Right cardiac atrium (tissue), 5 donors: ENCODE data around the gene SPSB1. TPM values are rescaled to one million over a fixed set of nuclear protein-coding genes. Genes with fewer than 3 reads are reported as not detected.

Experiments
- ATAC-seq, 2 donors: fragments of 200-7000 bp; cut with Tn5 transposase; one replicate each; pipeline versions ENCODE4 v1.8.0 to v1.9.1; 2020; ENCODE audit warnings: moderate library complexity in 2 of 2, mild to moderate bottlenecking in 1 of 2
- DNase-seq, 3 donors: peaks; one replicate each; pipeline ENCODE4 v3.0.0-alpha.2; 2020
- H3K27ac ChIP-seq: one replicate; pipeline ENCODE4 v1.5.1; 2013; ENCODE audit warnings: mild to moderate bottlenecking, low read length, control low read depth, moderate library complexity
- H3K27me3 ChIP-seq: one replicate; pipeline ENCODE4 v1.6.1; 2013; ENCODE audit not compliant: control insufficient read depth, insufficient read depth
- H3K4me1 ChIP-seq: one replicate; pipeline ENCODE4 v1.6.1; 2013; ENCODE audit warnings: low read length; ENCODE audit not compliant: control insufficient read depth, insufficient read depth
- H3K4me3 ChIP-seq: one replicate; pipeline ENCODE4 v1.5.1; 2013; ENCODE audit warnings: low read length, control low read depth
- H3K9me3 ChIP-seq: one replicate; pipeline ENCODE4 v1.6.1; 2013; ENCODE audit warnings: low read length; ENCODE audit not compliant: control insufficient read depth
- WGBS: extraction: QIAGEN DNeasy Blood & Tissue Kit; methylation state at CpG from one replicate; pipeline ENCODE4 v1.1.7; 2013; 5-methylcytosine and 5-hydroxymethylcytosine counted together
- intact Hi-C, 4 donors: fragments of 100-400 bp; cut with DNase I; formaldehyde crosslinking; loops; one replicate each; pipeline versions ENCODE4 v1.11.0 to v1.14.0; 2022 to 2023
- polyA plus RNA-seq: library from polyadenylated mRNA; stranded (reverse); fragments of 200-250 nt; gene quantifications from one replicate; pipeline ENCODE4 v1.2.3, GENCODE V29; 2013
- total RNA-seq, 4 donors: library from RNA; stranded (reverse); fragmentation: NEBNext Ultra II Directional; extraction: Animal tissue kit (Norgen Biotek cat#: 25700); gene quantifications; one replicate each; pipeline ENCODE4 v1.2.1, GENCODE V29; 2021
- donor health status: healthy with polysubstance abuse.
- donor health status: DM: no; HTN: yes; CAD: no.
- donor health status: DM: no; HTN: no; CAD: no.
- donor health status: DM: no; HTN: yes; CAD: no; lungs with severe emphysema.
- donor health status: DM: yes; HTN: yes; CAD: no.

The SPSB1 gene
- total and polyA plus RNA-seq, 5 donors: 15.5 to 24.0 (median 16.5) TPM

DNA sequence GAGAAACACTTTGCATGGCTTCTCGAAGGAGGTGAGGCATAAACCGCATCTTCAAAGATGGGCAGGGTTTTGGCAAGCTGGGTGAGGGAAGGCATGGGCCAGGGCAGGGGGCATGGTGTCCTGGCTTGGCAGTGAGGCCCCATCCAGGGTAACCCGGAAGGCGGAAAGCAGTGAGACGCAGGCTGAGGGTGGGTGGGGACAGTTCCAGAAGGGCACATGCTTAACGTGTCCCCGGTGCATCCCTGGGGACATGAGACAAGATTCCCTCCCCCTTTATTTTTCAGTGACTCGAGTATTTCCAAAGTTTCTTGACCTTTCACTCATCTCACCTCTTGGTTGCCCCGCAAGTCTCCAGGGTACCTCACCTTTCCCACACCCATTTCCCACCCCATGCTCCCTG is 123.8 kb downstream of the SPSB1 start:
- ATAC-seq: no peak
- Histone ChIP-seq H3K4me1 (peaks cover 6% of the 10 kb centered on the region), H3K27me3 (no peaks in the 10 kb centered on the region), H3K4me3 (no peak overlapping the region), H3K27ac (no peak overlapping the region), H3K9me3 (no peaks in the 10 kb centered on the region)
- WGBS: 90% methylated on average over 9 of the region's 9 CpGs
- intact Hi-C loops: no loop called here
- no peak for DNase-seq

DNA sequence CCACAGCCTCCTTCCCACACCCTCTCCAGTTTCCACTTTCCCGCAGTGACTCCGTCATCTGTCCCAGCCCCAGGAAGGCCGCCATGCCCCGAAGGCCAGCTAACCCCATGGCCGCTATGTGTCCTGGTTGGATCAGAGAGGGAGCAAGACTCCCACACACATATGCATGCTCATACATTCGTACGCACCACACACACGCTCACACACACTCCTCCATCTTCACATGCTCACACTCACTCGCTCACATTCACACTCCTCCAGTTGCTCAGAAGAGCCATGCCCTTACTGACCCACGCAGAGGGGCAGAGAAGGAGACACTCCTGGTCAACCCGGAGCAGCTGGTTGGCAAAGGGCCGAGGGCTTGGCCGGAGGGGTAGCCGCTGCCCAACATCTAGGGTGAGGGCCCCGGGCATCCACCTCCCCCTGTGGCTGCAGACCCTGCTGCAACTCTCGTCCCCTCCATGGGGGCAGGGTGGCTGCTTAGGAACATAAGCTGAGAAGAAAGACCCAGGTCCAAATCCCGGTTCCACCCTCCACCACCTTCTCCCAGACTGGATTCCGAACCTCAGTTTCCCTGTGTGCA is 124.3 kb downstream of the SPSB1 start:
- peaks cover 6% of the 10 kb centered on the region for H3K4me1 ChIP-seq
- no peaks in the 10 kb centered on the region for H3K27me3 ChIP-seq
- H3K27ac ChIP-seq: no peak overlapping the region
- DNase-seq: no peak
- intact Hi-C loops: no loop called here
- no peak overlapping the region for H3K4me3 ChIP-seq
- no peaks in the 10 kb centered on the region for H3K9me3 ChIP-seq
- WGBS: 94% methylated on average over 18 of the region's 18 CpGs
- no peak for ATAC-seq

DNA sequence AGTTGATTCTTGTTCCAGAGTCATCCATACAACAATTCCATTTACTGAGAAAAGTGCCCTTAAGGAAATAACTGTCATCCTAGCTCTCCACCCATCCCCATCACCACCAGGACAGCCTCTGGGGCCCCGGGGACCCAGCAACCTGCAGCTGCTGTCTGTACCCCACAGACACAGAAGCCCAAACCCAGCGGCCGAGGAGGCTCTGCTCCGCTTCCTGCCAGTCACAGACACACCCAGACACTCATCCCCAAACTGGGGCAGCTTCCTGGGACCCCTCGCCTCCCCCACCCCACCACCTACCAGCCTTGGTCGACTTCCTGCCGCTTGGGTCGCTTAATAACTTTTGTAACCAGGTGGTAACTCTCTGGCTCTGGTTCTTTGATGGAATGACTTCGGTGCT is 125.0 kb downstream of the SPSB1 start:
- Histone ChIP-seq H3K27me3 (no peaks in the 10 kb centered on the region), H3K9me3 (no peaks in the 10 kb centered on the region), H3K4me3 (no peak overlapping the region), H3K4me1 (peaks cover 6% of the 10 kb centered on the region), H3K27ac (no peak overlapping the region)
- intact Hi-C loops: no loop called here
- 82% methylated on average over 9 of the region's 9 CpGs for WGBS
- DNase-seq (no peak), ATAC-seq (no peak)

DNA sequence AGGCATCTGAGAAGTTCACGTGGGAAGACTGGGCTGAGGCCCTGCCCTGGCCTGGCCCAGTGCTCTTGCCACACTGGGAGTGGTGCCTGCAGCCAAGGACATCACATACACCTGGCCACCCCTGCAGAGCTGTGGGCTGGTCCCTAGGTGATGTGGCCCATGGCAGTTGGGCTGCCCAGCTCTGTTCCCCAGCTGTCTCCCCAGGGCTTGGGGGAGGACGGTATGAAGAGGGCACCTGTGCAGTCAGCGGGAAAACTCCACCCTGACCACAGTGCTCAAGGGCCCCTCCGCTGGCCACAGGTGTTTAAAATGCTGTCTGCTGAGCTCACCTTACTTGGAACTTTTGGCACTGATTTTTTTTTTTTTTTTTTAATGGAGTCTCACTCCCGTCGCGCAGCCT is 126.2 kb downstream of the SPSB1 start:
- ATAC-seq (no peak), DNase-seq (no peak)
- intact Hi-C loops: no loop called here
- no peak overlapping the region for H3K4me3 ChIP-seq
- no peak overlapping the region for H3K27ac ChIP-seq
- no peaks in the 10 kb centered on the region for H3K4me1 ChIP-seq
- no peaks in the 10 kb centered on the region for H3K9me3 ChIP-seq
- 92% methylated on average over 7 of the region's 7 CpGs for WGBS
- H3K27me3 ChIP-seq: no peaks in the 10 kb centered on the region

Other genes with a start within 250 kb of the SPSB1 start
- gene SLC2A5, start 223.3 kb upstream of the SPSB1 start, total RNA-seq: 1 to 10 TPM in 3 of 4 donors, under 1 TPM in 1; 0.93 to 3.6 (median 2.7) TPM
- gene SLC2A5, start 223.3 kb upstream of the SPSB1 start, polyA plus RNA-seq: 2.2 TPM
- 10 to 100 TPM; 23.3 to 28.7 (median 25.9) TPM for gene GPR157, start 163.8 kb upstream of the SPSB1 start, total RNA-seq
- gene GPR157, start 163.8 kb upstream of the SPSB1 start, polyA plus RNA-seq: 7.3 TPM
- gene H6PD, start 58.1 kb upstream of the SPSB1 start, total RNA-seq: 10 to 100 TPM; 29.8 to 39.8 (median 34.9) TPM
- gene H6PD, start 58.1 kb upstream of the SPSB1 start, polyA plus RNA-seq: 27.0 TPM
- 10 to 100 TPM in 1 of 4 donors, 1 to 10 TPM in 3; 7.0 to 11.4 (median 8.0) TPM for gene SLC25A33, start 246.6 kb downstream of the SPSB1 start, total RNA-seq
- 12.9 TPM for gene SLC25A33, start 246.6 kb downstream of the SPSB1 start, polyA plus RNA-seq